Measurements from ENCODE around the gene SLC66A2. TPM values are rescaled to one million over a fixed set of nuclear protein-coding genes. Genes with fewer than 3 reads are reported as not detected.

The SLC66A2 gene
- total and polyA plus RNA-seq, 8 donors: 19.6 to 36.1 (median 22.6) TPM

- ATAC-seq (peak in 1 of 4 donors; percentile 34), FAIRE-seq (no peak), DNase-seq (peak in 1 of 6 donors; percentile 57)
- WGBS, 2 donors: 68 to 69% methylated on average over 34 of the region's 34 CpGs
- Histone ChIP-seq H3K27me3 (no peaks in the 10 kb centered on the region), H3K9me3 (no peaks in the 10 kb centered on the region), H3K27ac (no peak overlapping the region), H3K4me1 (no peaks in the 10 kb centered on the region), H3K4me3 (no peak overlapping the region), H3K36me3 (no peaks in the 10 kb centered on the region)
- intact Hi-C loops (cut with DNase I): no loop called here
- no peak for TF ChIP-seq CTCF (IDR thresholded peaks at IDR 0.05)
These were observed 77.9 kb downstream of the SLC66A2 start for GRCh38 chr18:79873449-79874110.

GRCh38 chr18:79872527-79873444, 78.7 kb downstream of the SLC66A2 start:
- WGBS, 2 donors: 36 to 39% methylated on average over 34 to 36 of the region's 36 CpGs
- Histone ChIP-seq H3K4me1 (no peaks in the 10 kb centered on the region), H3K9me3 (no peaks in the 10 kb centered on the region), H3K27ac (no peak overlapping the region), H3K36me3 (no peaks in the 10 kb centered on the region), H3K4me3 (no peak overlapping the region), H3K27me3 (no peaks in the 10 kb centered on the region)
- no peak for FAIRE-seq
- peak in 1 of 6 donors; percentile 40 for DNase-seq
- no peak for TF ChIP-seq CTCF (IDR thresholded peaks at IDR 0.05)
- ATAC-seq: no peak
- intact Hi-C loops (cut with DNase I): no loop called here

- intact Hi-C loops (cut with DNase I): no loop called here
- TF ChIP-seq CTCF (IDR thresholded peaks at IDR 0.05): no peak
- Histone ChIP-seq H3K4me1 (no peaks in the 10 kb centered on the region), H3K27me3 (no peaks in the 10 kb centered on the region), H3K4me3 (no peak overlapping the region), H3K9me3 (no peaks in the 10 kb centered on the region), H3K36me3 (no peaks in the 10 kb centered on the region), H3K27ac (no peak overlapping the region)
- DNase-seq: peak in 1 of 6 donors; percentile 60
- FAIRE-seq: no peak
- 74 to 77% methylated on average over 33 of the region's 33 CpGs for WGBS, 2 donors
- no peak for ATAC-seq
These were observed 79.9 kb downstream of the SLC66A2 start for GRCh38 chr18:79871481-79872091.

GRCh38 chr18:79871026-79871390, 80.4 kb downstream of the SLC66A2 start:
- Histone ChIP-seq H3K9me3 (no peaks in the 10 kb centered on the region), H3K27me3 (no peaks in the 10 kb centered on the region), H3K4me3 (no peak overlapping the region), H3K4me1 (no peaks in the 10 kb centered on the region), H3K36me3 (no peaks in the 10 kb centered on the region), H3K27ac (no peak overlapping the region)
- ATAC-seq (no peak), DNase-seq (peak in 1 of 6 donors; percentile 51), FAIRE-seq (no peak)
- intact Hi-C loops (cut with DNase I): no loop called here
- WGBS, 2 donors: 73% methylated on average over 17 of the region's 17 CpGs
- no peak for TF ChIP-seq CTCF (IDR thresholded peaks at IDR 0.05)

Data from pancreas (tissue), 10 donors.